ENCODE results near the gene ABCA1.

DNA sequence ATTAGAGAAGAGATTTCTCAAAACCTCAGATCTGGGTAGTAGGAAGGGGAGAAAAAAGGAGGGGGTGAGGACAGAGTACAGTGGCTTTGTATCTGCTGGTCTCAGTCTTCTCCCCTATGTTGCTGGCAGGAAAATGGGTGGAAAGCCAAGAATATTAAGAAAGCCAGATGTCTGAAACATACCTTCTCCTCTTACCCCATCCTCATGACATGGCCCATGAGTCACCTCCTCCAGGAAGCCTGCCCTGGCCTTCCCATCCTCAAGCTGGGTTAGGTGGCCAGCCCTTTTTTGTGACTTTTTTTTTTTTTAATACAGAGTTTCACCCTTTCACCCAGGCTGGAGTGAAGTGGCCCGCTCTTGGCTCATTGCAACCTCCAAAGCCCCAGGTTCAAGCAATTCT, 61.8 kb downstream of the ABCA1 start:
- TF ChIP-seq, protein P1, sequence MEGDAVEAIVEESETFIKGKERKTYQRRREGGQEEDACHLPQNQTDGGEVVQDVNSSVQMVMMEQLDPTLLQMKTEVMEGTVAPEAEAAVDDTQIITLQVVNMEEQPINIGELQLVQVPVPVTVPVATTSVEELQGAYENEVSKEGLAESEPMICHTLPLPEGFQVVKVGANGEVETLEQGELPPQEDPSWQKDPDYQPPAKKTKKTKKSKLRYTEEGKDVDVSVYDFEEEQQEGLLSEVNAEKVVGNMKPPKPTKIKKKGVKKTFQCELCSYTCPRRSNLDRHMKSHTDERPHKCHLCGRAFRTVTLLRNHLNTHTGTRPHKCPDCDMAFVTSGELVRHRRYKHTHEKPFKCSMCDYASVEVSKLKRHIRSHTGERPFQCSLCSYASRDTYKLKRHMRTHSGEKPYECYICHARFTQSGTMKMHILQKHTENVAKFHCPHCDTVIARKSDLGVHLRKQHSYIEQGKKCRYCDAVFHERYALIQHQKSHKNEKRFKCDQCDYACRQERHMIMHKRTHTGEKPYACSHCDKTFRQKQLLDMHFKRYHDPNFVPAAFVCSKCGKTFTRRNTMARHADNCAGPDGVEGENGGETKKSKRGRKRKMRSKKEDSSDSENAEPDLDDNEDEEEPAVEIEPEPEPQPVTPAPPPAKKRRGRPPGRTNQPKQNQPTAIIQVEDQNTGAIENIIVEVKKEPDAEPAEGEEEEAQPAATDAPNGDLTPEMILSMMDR (optimal IDR thresholded peaks at IDR 0.05 in 1 of 3, IDR thresholded peaks at IDR 0.05 in 1 of 3, conservative IDR thresholded peaks at IDR 0.05 in 1 of 3; ENCODE audit: extremely low read depth in 1 of 3, insufficient read depth in 2 of 3, low read length in 3 of 3), result no peak
- no peak for TF ChIP-seq EZH2 (IDR thresholded peaks at IDR 0.05; ENCODE audit: low read length)

All from keratinocyte (primary cell).